ENCODE measurements around the gene DENND2D. TPM values are rescaled to one million over a fixed set of nuclear protein-coding genes. Genes with fewer than 3 reads are reported as not detected.

The DENND2D gene
- total RNA-seq, 4 donors from 2014 or later = 1.4 to 16.6 (median 6.4) TPM

DNA sequence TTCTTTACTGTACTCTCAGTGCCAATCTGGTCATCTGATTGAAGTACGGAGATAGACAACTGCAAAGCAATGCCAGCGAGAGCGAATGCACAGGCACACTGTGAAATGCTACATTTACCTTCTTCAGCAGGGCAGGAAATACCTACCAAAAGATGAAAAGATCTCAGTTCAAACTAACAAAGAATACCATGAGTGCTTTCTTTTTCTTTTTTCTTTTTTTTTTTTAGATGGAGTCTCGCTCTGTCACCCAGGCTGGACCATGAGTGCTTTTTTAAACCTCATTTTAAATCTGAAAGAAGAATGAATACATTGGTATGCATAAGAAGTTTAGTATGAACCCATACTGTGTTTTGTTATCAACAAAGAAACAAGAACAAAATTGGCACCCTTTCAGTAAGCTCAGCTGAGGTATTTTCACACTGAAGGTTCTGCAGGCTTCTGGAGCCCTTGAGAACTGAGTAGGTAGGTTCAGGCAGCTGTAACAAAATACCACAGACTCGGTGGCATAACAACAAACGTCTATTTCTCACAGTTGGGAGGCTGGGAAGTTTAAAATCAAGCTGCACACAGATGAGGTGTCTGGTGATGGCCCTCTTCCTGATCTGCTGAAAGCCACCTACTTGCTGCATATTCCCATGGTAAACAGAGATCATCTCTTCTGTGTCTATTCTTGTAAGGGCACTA is 25.4 kb upstream of the DENND2D start:
- Histone ChIP-seq H3K4me1 (peaks cover 0 to 28% (median 0%) of the 10 kb centered on the region in 3 donors), H3K27ac (no peak overlapping the region), H3K4me3 (no peak overlapping the region), H3K9me3 (no peaks in the 10 kb centered on the region), H3K36me3 (no peaks in the 10 kb centered on the region), H3K27me3 (no peaks in the 10 kb centered on the region)
- TF ChIP-seq POLR2A (IDR thresholded peaks at IDR 0.05) (no peak), EP300 (IDR thresholded peaks at IDR 0.05) (no peak), POLR2AphosphoS5 (IDR thresholded peaks at IDR 0.05) (no peak)
- TF ChIP-seq, protein P1, sequence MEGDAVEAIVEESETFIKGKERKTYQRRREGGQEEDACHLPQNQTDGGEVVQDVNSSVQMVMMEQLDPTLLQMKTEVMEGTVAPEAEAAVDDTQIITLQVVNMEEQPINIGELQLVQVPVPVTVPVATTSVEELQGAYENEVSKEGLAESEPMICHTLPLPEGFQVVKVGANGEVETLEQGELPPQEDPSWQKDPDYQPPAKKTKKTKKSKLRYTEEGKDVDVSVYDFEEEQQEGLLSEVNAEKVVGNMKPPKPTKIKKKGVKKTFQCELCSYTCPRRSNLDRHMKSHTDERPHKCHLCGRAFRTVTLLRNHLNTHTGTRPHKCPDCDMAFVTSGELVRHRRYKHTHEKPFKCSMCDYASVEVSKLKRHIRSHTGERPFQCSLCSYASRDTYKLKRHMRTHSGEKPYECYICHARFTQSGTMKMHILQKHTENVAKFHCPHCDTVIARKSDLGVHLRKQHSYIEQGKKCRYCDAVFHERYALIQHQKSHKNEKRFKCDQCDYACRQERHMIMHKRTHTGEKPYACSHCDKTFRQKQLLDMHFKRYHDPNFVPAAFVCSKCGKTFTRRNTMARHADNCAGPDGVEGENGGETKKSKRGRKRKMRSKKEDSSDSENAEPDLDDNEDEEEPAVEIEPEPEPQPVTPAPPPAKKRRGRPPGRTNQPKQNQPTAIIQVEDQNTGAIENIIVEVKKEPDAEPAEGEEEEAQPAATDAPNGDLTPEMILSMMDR (IDR thresholded peaks at IDR 0.05) = no peak
- no peak for ATAC-seq
- 47 to 65% methylated on average over 5 of the region's 6 CpGs for WGBS, 2 donors (ENCODE audit: low coverage in 1 of 2)

DNA sequence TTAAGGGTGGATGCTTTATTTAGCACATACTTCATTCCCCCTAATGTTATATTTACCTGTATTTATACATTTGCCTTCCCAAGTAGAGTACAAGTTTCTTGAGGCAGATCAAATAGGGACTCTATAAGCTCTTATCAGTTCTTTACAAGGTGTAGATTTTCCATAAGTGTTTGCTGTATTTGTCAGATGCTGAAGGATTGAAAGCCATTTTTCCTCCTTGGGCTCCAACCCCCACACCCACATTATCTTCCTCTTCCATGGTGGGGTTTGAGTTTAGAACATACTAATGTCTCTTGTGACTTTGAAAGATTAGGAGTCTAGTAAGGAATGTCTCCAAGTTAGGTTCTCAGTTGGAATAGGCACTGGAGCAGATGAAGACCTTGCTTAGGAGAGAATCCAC is 24.6 kb upstream of the DENND2D start:
- Histone ChIP-seq H3K36me3 (no peaks in the 10 kb centered on the region), H3K4me3 (no peak overlapping the region), H3K27ac (no peak overlapping the region), H3K27me3 (no peaks in the 10 kb centered on the region), H3K9me3 (no peaks in the 10 kb centered on the region), H3K4me1 (peaks cover 0 to 28% (median 0%) of the 10 kb centered on the region in 3 donors)
- TF ChIP-seq EP300 (IDR thresholded peaks at IDR 0.05) (no peak), POLR2AphosphoS5 (IDR thresholded peaks at IDR 0.05) (no peak)
- ATAC-seq = no peak

DNA sequence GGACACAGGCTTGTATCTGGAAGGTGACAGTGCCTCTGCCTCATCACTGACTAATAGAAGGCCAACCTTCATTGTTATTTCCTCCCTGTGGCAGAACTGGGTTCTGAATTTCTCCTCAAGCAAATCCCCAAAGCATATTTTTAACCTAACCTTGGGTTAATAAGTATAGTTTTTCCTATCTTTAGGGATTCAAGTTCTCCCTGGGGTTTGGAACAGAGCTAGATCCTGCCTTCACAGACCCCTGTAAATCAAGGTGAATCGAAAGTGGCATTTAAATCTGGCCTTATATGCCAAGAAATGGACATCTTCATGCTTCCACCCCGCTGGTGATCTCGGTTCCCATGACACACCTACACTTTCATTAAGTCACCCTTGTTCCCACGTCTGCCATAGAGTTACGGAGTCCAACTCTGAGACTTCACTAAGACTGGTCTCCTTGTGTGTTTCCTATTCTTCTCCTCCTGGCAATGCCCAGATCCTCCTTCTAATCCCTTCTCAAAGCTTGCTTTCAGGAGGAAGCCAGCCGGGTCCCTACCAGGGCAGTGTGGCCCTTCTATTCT is 22.8 kb upstream of the DENND2D start:
- H3K27ac ChIP-seq = no peak overlapping the region
- 60 to 81% methylated on average over 5 to 6 of the region's 6 CpGs for WGBS, 2 donors (ENCODE audit: low coverage in 1 of 2)

DNA sequence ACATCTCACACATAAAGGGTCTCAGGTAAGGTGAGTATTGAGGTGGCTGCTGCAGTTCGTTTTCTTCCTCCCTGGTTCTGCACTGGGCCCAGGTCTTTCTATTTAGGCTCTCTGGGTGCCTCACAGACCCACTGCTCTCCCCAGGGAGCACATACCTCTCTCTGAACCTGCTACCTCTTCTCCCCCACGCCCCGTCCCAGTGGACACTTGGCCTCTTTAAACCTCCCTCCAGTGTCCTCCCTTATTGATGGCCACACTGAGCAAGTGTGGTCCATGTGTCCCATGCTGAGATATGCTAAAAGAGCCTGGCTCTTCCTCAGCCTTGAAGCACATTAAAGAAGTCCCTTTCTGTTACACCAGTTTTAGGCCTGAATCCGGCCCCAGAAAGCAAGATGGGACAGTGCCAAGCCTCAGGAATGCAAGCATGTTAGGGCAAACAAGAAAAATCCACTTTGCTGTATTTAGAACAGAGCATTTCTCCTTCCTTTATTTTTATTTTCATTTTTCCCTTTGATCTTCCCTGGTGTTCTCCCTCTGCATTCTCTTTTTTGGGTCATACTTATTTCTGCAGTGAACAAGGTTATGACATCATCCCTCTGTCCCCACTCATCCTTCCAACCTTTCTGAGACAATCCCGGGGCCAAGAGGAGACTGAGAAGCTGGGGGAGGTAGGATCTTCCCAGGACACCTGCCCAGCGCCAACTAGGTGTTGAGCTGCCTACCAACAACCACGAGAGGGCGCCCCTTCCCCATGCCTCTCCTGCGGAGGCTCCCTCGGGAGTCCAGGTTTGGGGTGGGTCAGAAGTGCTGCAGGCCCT is 22.1 kb upstream of the DENND2D start:
- peak; percentile 80 for ATAC-seq
- TF ChIP-seq, protein P1 (IDR thresholded peaks at IDR 0.05) = peak; percentile 66 to 96 (median 84)
- no peak for TF ChIP-seq POLR2A (IDR thresholded peaks at IDR 0.05)
- no peak for TF ChIP-seq EP300 (IDR thresholded peaks at IDR 0.05)
- no peak overlapping the region for H3K4me3 ChIP-seq
- H3K36me3 ChIP-seq = no peaks in the 10 kb centered on the region
- 26 to 51% methylated on average over 3 to 9 of the region's 10 CpGs for WGBS, 2 donors (ENCODE audit: low coverage in 1 of 2)
- no peaks in the 10 kb centered on the region for H3K9me3 ChIP-seq
- H3K27ac ChIP-seq = no peak overlapping the region
- H3K4me1 ChIP-seq = peaks cover 0 to 15% (median 0%) of the 10 kb centered on the region in 3 donors
- H3K27me3 ChIP-seq = no peaks in the 10 kb centered on the region

More for the DNA sequence above, 22.8 kb upstream of the DENND2D start:
- TF ChIP-seq EP300 (IDR thresholded peaks at IDR 0.05) = no peak
- TF ChIP-seq, protein P1 (IDR thresholded peaks at IDR 0.05) = peak in 1 of 4 experiments; percentile 3
- Histone ChIP-seq H3K27me3 (no peaks in the 10 kb centered on the region), H3K36me3 (no peaks in the 10 kb centered on the region), H3K9me3 (no peaks in the 10 kb centered on the region), H3K4me1 (peaks cover 0 to 22% (median 0%) of the 10 kb centered on the region in 3 donors), H3K4me3 (no peak overlapping the region)
- ATAC-seq = no peak

DNA sequence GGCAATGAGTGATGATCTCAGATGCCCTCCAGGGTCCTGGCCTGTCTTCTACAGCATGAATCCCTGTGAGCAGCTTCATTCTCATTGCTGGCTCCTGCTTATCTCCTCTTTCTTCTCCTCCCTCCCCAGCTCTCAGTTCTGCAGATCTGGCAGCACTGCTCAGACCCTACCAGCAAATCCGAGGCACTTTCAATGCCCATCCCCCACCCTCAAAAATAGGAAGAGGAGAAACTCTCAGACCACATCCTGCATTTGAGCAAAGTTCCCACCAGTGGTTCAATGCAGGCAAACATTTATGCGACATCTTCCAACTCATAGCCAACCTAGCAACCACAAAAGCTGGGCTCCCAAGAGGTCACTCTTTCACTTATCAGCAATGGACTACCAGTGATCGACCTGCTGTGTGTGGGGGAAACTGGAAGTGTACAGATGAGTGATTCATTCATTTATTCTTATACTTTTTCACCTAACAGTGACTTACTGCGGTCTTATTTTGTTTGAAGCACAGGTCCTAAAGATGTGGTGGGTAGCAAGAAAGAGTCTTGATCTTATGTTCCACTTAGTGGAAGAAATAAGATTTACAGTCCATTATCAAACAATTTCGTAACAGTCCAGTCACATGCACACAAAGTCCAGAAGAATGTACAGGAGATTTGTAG is 21.3 kb upstream of the DENND2D start:
- Histone ChIP-seq H3K4me1 (peaks cover 0 to 11% (median 0%) of the 10 kb centered on the region in 3 donors), H3K27ac (no peak overlapping the region), H3K36me3 (no peaks in the 10 kb centered on the region), H3K27me3 (no peaks in the 10 kb centered on the region), H3K4me3 (no peak overlapping the region), H3K9me3 (no peaks in the 10 kb centered on the region)
- TF ChIP-seq POLR2A (IDR thresholded peaks at IDR 0.05) (no peak), POLR2AphosphoS5 (IDR thresholded peaks at IDR 0.05) (no peak)
- no peak for ATAC-seq
- 44 to 78% methylated on average over 5 of the region's 5 CpGs for WGBS, 2 donors (ENCODE audit: low coverage in 1 of 2)

Data from gastroesophageal sphincter (tissue), 4 donors.